HCT116 (cell line): ENCODE measurements around the gene MGA. TPM values are rescaled to one million over a fixed set of nuclear protein-coding genes. Genes with fewer than 3 reads are reported as not detected.

Experiments used
- ATAC-seq: fragments of 200-7000 bp; cut with Tn5 transposase; 2 replicates; pipeline ENCODE4 v1.9.1; 2020; ENCODE audit warnings: mild to moderate bottlenecking, moderate library complexity
- BruUV-seq: library from RNA; stranded (reverse); fragments of 400-500 nt; replicated peaks from 2 replicates; lab custom pipeline; 2021; lab: Mats Ljungman, UMichigan
- CTCF ChIA-PET: fragments of 300-600 bp; sonication (Branson Sonifier 250); formaldehyde crosslinking; loops from one replicate; lab custom pipeline; 2021; ENCODE audit warnings: antibody characterized with exemption; lab: Charles Lee
- POLR2A ChIA-PET: fragments of 300-600, 350-600 bp; sonication (Branson Sonifier 250); formaldehyde crosslinking; loops from one replicate; lab custom pipeline; 2021; ENCODE audit warnings: antibody characterized with exemption; lab: Charles Lee
- RAD21 ChIA-PET, 2 experiments: fragments of 300-600 bp; sonication (Branson Sonifier 250); formaldehyde crosslinking; loops; one replicate each; lab custom pipeline; 2023; ENCODE audit warnings: low total read pairs in 2 of 2; ENCODE audit not compliant: uncharacterized antibody in 2 of 2, unreplicated experiment in 2 of 2, low non-redundant PET in 1 of 2; lab: Charles Lee
- DNase-seq: peaks from one replicate; pipeline ENCODE4 v3.0.0-alpha.2; 2010; ENCODE audit warnings: low read depth, low spot score
- H2AFZ ChIP-seq: fragments of 200-600 bp; shearing (Covaris generic), sonication (generic); 2 replicates; pipeline ENCODE4 v1.6.1; 2017; ENCODE audit warnings: low read depth, mixed run types, mixed read lengths, antibody characterized with exemption, low read length; ENCODE audit not compliant: poor library complexity, severe bottlenecking
- H3K27ac ChIP-seq: 2 replicates; pipeline ENCODE4 v1.5.1; 2012; ENCODE audit warnings: low read depth, low read length
- H3K27me3 ChIP-seq: fragments of 200-600 bp; sonication (generic); 2 replicates; pipeline ENCODE4 v1.6.1; 2016; ENCODE audit warnings: mixed run types, low read length, mixed read lengths; ENCODE audit not compliant: insufficient read depth
- H3K36me3 ChIP-seq, 2 experiments: fragments of 200-500 bp in 1 of 2; fragments of 200-600 bp in 1 of 2; sonication (Bioruptor generic) in 1 of 2; sonication (generic) in 1 of 2; 2 replicates each; pipeline versions ENCODE4 v1.5.1 to v1.6.1; 2014 to 2016; ENCODE audit warnings: low read length in 2 of 2, inconsistent platforms in 1 of 2, mixed read lengths in 1 of 2, mixed run types in 1 of 2; ENCODE audit not compliant: insufficient read depth in 2 of 2, control insufficient read depth in 1 of 2
- H3K4me1 ChIP-seq, 2 experiments: fragments of 200-600 bp in 1 of 2; sonication (generic) in 1 of 2; 2 replicates each; pipeline versions ENCODE4 v1.5.1 to v1.6.1; 2012 to 2017; ENCODE audit warnings: low read length in 2 of 2, inconsistent platforms in 1 of 2, mild to moderate bottlenecking in 1 of 2, mixed read lengths in 1 of 2, mixed run types in 1 of 2, moderate library complexity in 1 of 2; ENCODE audit not compliant: insufficient read depth in 2 of 2, control insufficient read depth in 1 of 2
- H3K4me2 ChIP-seq: fragments of 200-600 bp; sonication (generic); 2 replicates; pipeline ENCODE4 v1.6.1; 2017; ENCODE audit warnings: mixed run types, low read length, mixed read lengths
- H3K4me3 ChIP-seq, 2 experiments: fragments of 200-600 bp in 1 of 2; sonication (generic) in 1 of 2; replicated peaks in 1 of 2; 2 replicates each; pipeline ENCODE4 v1.5.1; 2011 to 2016; ENCODE audit warnings: low read length in 2 of 2, control low read depth in 1 of 2, low read depth in 1 of 2, mild to moderate bottlenecking in 1 of 2, mixed read lengths in 1 of 2, mixed run types in 1 of 2
- H3K79me2 ChIP-seq: fragments of 200-600 bp; sonication (generic); 2 replicates; pipeline ENCODE4 v1.6.1; 2017; ENCODE audit warnings: mild to moderate bottlenecking, mixed run types, low read length, moderate library complexity, mixed read lengths; ENCODE audit not compliant: insufficient read depth
- H3K9ac ChIP-seq: fragments of 200-600 bp; sonication (generic); 2 replicates; pipeline ENCODE4 v1.6.1; 2016; ENCODE audit warnings: low read length, mixed read lengths
- H3K9me2 ChIP-seq: fragments of 200-600 bp; sonication (generic), shearing (Covaris generic); 2 replicates; pipeline ENCODE4 v1.6.1; 2017; ENCODE audit warnings: mixed run types, mild to moderate bottlenecking, moderate library complexity; ENCODE audit not compliant: insufficient read depth
- H3K9me3 ChIP-seq, 2 experiments: fragments of 200-500 bp in 1 of 2; fragments of 200-600 bp in 1 of 2; sonication (Bioruptor generic) in 1 of 2; sonication (generic) in 1 of 2; 2 replicates each; pipeline ENCODE4 v1.6.1; 2014 to 2017; ENCODE audit warnings: low read length in 2 of 2, mixed read lengths in 2 of 2, inconsistent platforms in 1 of 2, low read depth in 1 of 2, mild to moderate bottlenecking in 1 of 2, mixed run types in 1 of 2, moderate library complexity in 1 of 2; ENCODE audit not compliant: control insufficient read depth in 1 of 2, insufficient read depth in 1 of 2
- H4K20me1 ChIP-seq: fragments of 200-600 bp; sonication (generic), shearing (Covaris generic); 2 replicates; pipeline ENCODE4 v1.6.1; 2017; ENCODE audit warnings: mixed run types, mild to moderate bottlenecking, moderate library complexity; ENCODE audit not compliant: insufficient read depth
- ATF3 ChIP-seq: IDR thresholded peaks from 2 replicates; pipeline ENCODE4 v1.6.1; 2012
- CBX3 ChIP-seq: IDR thresholded peaks from 2 replicates; pipeline ENCODE4 v1.6.1; 2012; ENCODE audit warnings: low read depth
- CEBPB ChIP-seq: IDR thresholded peaks from 2 replicates; pipeline ENCODE4 v1.6.1; 2012; ENCODE audit warnings: low read depth
- EGR1 ChIP-seq: IDR thresholded peaks from 2 replicates; pipeline ENCODE4 v1.6.1; 2012; ENCODE audit warnings: low read depth
- ELF1 ChIP-seq: IDR thresholded peaks from 2 replicates; pipeline ENCODE4 v1.6.1; 2012; ENCODE audit warnings: low read depth, borderline replicate concordance
- EZH2 ChIP-seq: fragments of 200-600 bp; sonication (generic); IDR thresholded peaks from 2 replicates; pipeline ENCODE4 v1.6.1; 2017; ENCODE audit warnings: antibody characterized with exemption, mixed run types
- FOSL1 ChIP-seq: IDR thresholded peaks from 2 replicates; pipeline ENCODE4 v1.6.1; 2012; ENCODE audit warnings: low read depth
- MAX ChIP-seq: IDR thresholded peaks from 2 replicates; pipeline ENCODE4 v1.6.1; 2012
- POLR2A ChIP-seq: IDR thresholded peaks from 2 replicates; pipeline ENCODE4 v1.7.0; 2011; ENCODE audit warnings: borderline replicate concordance; ENCODE audit not compliant: insufficient read depth, insufficient read length; ENCODE audit errors: extremely low read depth
- POLR2AphosphoS5 ChIP-seq: IDR thresholded peaks from 2 replicates; pipeline ENCODE4 v1.6.1; 2011; ENCODE audit warnings: mild to moderate bottlenecking, low read depth, low read length, moderate library complexity
- RAD21 ChIP-seq: IDR thresholded peaks from 2 replicates; pipeline ENCODE4 v1.6.1; 2012; ENCODE audit warnings: low read depth, mild to moderate bottlenecking
- SP1 ChIP-seq: IDR thresholded peaks from 2 replicates; pipeline ENCODE4 v1.6.1; 2012; ENCODE audit warnings: low read depth
- TCF7L2 ChIP-seq: IDR thresholded peaks from 2 replicates; pipeline ENCODE4 v1.7.0; 2011; ENCODE audit warnings: borderline replicate concordance, inconsistent platforms; ENCODE audit not compliant: insufficient read depth, insufficient read length; ENCODE audit errors: extremely low read depth
- YY1 ChIP-seq: IDR thresholded peaks from 2 replicates; pipeline ENCODE4 v1.6.1; 2011; ENCODE audit warnings: low read length, low read depth, moderate library complexity, mild to moderate bottlenecking; ENCODE audit not compliant: insufficient replicate concordance; ENCODE audit errors: extremely low read depth
- ZBTB33 ChIP-seq: IDR thresholded peaks from 2 replicates; pipeline ENCODE4 v1.6.1; 2011; ENCODE audit warnings: mild to moderate bottlenecking, low read length, moderate library complexity; ENCODE audit not compliant: insufficient replicate concordance; ENCODE audit errors: extremely low read depth
- ZFX ChIP-seq: fragments of 450-650 bp; IDR thresholded peaks from 2 replicates; pipeline ENCODE4 v1.6.1; 2017
- intact Hi-C: fragments of 100-400 bp; cut with micrococcal nuclease; formaldehyde crosslinking; loops from 2 replicates; pipeline ENCODE4 v1.10.0; 2022
- total RNA-seq: library from RNA; stranded (reverse); gene quantifications from one replicate; pipeline ENCODE4 v1.2.1, GENCODE V29; 2021; ENCODE audit not compliant: unreplicated experiment
- TF ChIP-seq, protein P1 (sequence below): IDR thresholded peaks from 2 replicates; pipeline ENCODE4 v1.6.1; 2012; ENCODE audit warnings: low read depth

Gene MGA
- total RNA-seq, 1 experiment from 2014 or later = 28.9 TPM

DNA sequence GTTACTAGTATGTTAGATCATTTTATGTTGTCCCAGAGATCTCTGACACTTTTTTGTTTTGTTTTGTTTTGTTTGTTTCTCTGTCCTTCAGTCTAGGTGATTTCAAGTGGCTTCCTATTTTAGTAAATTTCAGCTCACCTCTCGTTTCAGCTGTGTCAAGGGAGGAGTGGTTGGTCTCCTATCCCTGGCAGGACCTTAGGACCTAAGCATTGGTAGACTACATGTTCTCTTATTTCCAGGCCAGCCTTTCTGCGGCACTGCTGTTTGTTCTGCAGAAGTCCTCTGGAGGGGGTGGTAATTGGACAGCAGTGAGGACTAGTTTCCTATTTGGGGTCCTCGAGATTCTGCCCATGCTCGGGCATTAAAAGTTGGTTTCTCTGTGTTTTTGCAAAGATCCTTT, 31.8 kb downstream of the MGA start:
- ChIA-PET RAD21 (no interaction called here), POLR2A (no interaction called here), CTCF (no interaction called here)
- H4K20me1 ChIP-seq = no peaks in the 10 kb centered on the region
- ATAC-seq (no peak), DNase-seq (no peak)
- no peaks in the 10 kb centered on the region for H3K9me3 ChIP-seq
- no peaks in the 10 kb centered on the region for H3K4me1 ChIP-seq
- no peak overlapping the region for H3K9ac ChIP-seq
- H2AFZ ChIP-seq = no peak overlapping the region
- H3K4me3 ChIP-seq = no peak overlapping the region
- no peak for TF ChIP-seq CEBPB
- peaks cover 0 to 4% of the 10 kb centered on the region in 2 experiments; a peak in 1 of 4 replicates for H3K36me3 ChIP-seq
- intact Hi-C loops = no loop called here
- no peaks in the 10 kb centered on the region for H3K9me2 ChIP-seq
- H3K4me2 ChIP-seq = no peak overlapping the region
- H3K27ac ChIP-seq = no peak overlapping the region
- H3K79me2 ChIP-seq = peaks cover 96% of the 10 kb centered on the region
- no peaks in the 10 kb centered on the region for H3K27me3 ChIP-seq
- no TSS peak for BruUV-seq

GRCh38 chr15:41693757-41694156, 33.6 kb downstream of the MGA start:
- H3K27me3 ChIP-seq = no peaks in the 10 kb centered on the region
- H3K9me2 ChIP-seq = no peaks in the 10 kb centered on the region
- H3K27ac ChIP-seq = no peak overlapping the region
- H4K20me1 ChIP-seq = no peaks in the 10 kb centered on the region
- no peak overlapping the region for H3K9ac ChIP-seq
- H3K4me3 ChIP-seq = no peak overlapping the region
- BruUV-seq = no TSS peak
- H3K4me1 ChIP-seq = no peaks in the 10 kb centered on the region
- ATAC-seq (no peak), DNase-seq (no peak)
- peaks cover 87% of the 10 kb centered on the region for H3K79me2 ChIP-seq
- H3K4me2 ChIP-seq = no peak overlapping the region
- no peak overlapping the region for H2AFZ ChIP-seq
- POLR2A ChIA-PET = no interaction called here
- CTCF ChIA-PET = no interaction called here
- RAD21 ChIA-PET = no interaction called here
- intact Hi-C loops = no loop called here
- no peaks in the 10 kb centered on the region for H3K9me3 ChIP-seq
- H3K36me3 ChIP-seq = peaks cover 0 to 4% of the 10 kb centered on the region in 2 experiments; a peak in 1 of 4 replicates
- TF ChIP-seq, protein P1, sequence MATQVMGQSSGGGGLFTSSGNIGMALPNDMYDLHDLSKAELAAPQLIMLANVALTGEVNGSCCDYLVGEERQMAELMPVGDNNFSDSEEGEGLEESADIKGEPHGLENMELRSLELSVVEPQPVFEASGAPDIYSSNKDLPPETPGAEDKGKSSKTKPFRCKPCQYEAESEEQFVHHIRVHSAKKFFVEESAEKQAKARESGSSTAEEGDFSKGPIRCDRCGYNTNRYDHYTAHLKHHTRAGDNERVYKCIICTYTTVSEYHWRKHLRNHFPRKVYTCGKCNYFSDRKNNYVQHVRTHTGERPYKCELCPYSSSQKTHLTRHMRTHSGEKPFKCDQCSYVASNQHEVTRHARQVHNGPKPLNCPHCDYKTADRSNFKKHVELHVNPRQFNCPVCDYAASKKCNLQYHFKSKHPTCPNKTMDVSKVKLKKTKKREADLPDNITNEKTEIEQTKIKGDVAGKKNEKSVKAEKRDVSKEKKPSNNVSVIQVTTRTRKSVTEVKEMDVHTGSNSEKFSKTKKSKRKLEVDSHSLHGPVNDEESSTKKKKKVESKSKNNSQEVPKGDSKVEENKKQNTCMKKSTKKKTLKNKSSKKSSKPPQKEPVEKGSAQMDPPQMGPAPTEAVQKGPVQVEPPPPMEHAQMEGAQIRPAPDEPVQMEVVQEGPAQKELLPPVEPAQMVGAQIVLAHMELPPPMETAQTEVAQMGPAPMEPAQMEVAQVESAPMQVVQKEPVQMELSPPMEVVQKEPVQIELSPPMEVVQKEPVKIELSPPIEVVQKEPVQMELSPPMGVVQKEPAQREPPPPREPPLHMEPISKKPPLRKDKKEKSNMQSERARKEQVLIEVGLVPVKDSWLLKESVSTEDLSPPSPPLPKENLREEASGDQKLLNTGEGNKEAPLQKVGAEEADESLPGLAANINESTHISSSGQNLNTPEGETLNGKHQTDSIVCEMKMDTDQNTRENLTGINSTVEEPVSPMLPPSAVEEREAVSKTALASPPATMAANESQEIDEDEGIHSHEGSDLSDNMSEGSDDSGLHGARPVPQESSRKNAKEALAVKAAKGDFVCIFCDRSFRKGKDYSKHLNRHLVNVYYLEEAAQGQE = no peak
- TF ChIP-seq POLR2A (no peak), CEBPB (no peak), RAD21 (no peak), TCF7L2 (no peak), EGR1 (no peak), CBX3 (no peak), SP1 (no peak), ELF1 (no peak), ZBTB33 (no peak), YY1 (no peak), ATF3 (no peak), MAX (no peak), ZFX (no peak), POLR2AphosphoS5 (no peak), EZH2 (no peak), FOSL1 (no peak)
